Kasumi-1 (cell line): Measurements from ENCODE around the gene IL1RAPL1.

Experiments used
- DNase-seq, 2 experiments: peaks; one replicate each; lab custom pipeline; 2025; lab: John Stamatoyannopoulos, UW

IL1RAPL1 gene

DNA sequence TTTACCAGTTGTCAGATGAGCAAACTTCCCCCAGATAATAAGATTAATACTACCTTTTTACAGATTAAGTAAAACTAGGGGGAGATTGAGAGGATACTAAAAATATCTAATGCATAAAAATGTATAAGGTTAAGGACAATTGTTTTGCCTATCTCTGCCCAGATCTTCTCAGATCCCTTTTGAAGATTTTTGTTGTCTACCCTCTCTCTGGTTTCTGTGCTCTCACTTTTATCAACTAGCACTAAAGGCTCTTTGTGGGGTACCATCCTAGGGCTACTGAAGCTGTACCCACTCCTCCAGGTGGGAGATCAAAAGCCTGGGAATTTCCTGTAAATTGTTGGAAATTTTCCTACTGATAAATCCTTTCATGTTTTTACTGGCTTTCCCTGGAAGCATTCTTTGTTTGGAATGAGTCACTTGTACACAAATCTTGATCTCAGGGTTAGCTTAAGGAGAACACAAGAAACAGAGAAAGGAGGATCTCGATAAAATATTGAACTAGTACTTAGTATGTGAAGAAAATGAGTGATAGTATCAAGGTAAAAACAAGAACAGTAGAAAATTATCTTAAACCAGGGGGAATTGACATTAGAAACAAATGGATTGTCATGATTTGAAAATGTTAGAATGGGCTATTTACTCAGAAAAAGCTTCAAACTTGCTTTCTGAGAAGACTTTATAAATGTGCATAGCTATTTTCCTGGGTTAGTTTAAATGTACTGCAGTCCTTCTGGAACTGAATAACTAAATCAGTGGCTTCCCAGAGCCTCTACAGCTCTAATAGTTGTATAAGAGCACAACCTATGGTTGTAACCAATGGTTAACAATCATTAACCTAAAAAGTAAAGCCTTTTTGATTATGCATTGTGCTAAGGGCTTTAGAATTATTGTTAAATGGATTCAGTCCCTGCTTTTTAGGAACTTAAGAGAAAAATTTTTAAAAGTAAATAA is 948.2 kb downstream of the IL1RAPL1 start:
- no peak for DNase-seq

DNA sequence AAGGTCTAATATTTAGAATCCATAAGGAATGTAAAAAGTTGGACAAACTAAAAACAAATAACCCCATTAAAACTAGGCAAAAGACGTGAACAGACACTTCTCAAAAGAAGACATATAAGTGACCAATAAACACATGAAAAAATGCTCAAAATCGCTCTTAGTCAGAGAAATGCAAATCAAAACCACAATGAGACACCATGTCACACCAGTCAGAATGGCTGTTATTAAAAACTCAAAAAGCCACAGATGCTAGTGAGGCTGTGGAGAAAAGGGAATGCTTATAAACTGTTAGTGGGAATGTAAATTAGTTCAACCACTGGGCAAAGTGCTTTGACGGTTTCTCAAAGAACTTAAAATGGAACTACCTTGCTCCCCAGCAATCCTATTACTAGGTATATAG is 953.8 kb downstream of the IL1RAPL1 start:
- DNase-seq, result no peak

DNA sequence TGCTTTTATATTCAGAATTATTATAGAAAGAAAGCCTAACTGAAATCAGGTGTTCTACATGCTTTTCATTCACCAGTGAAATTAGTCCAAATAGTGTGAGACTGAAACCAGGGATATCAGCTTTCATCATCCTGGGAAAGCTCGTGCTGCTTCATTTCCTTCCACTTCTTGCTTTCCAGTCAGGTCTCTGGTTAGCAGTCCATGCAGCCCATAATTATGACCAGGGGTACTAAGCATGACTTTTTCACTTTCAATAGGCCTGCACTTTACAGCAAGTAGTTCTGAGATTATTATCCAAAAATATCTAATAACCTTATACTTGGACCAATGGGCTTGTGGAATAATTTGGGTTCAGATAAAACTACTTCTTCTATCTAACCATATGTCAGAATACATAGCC is 954.9 kb downstream of the IL1RAPL1 start:
- DNase-seq, result no peak

DNA sequence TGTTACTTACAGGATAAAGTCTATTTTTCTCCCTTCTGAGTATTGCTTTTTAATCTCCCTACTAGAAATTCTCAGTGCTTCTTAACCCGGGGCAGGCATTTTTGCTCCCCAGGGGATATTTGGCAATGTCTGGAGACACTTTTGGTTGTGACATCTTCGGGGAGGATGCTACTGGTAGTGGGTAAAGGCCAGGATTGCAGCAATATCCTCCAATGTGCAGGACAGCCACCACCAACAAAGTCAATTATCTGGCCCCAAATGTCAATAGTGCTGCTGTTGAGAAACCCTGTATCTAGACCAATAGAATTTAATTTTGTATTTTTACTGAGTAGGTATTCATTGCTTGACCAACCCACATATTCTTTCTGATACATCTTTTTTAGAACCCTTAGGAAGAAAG is 958.6 kb downstream of the IL1RAPL1 start:
- DNase-seq, result no peak

DNA sequence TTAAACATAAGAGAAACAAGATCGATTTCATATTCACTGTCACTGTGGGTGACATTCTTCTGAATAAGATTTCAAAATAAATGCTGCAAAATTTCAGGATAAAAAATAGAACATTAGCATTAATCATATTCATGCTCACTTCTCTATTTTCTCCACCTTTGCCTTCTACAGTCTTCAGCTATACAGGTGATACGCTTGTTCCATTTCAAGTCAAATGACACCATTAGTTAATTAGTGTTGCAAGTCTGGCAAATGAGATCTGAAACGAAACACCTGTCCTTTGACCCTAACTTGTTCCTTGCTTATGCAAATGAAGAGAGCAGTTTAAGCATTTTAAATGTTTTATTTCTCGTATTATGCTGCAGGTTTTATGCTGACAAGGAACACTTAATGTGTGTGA is 960.6 kb downstream of the IL1RAPL1 start:
- DNase-seq, result no peak

DNA sequence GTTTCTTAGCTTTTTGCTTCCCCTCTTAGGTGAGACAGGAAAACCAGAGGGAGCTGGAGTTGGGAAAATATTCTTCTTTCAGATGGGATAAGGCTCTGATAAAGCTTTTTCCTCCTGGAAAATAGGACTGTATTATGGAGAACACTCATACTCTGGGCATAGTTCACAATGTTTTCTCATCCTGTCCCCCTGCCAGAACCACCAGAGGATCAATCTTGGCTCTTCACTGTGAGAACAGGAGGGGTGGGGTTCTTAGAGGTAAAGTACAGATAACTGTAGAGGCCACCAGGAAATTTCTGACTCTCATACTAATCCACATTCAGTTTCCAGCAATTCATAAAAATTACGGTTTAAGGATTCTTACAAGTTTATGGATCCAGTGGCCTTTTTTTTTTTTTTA is 966.3 kb downstream of the IL1RAPL1 start:
- no peak for DNase-seq

DNA sequence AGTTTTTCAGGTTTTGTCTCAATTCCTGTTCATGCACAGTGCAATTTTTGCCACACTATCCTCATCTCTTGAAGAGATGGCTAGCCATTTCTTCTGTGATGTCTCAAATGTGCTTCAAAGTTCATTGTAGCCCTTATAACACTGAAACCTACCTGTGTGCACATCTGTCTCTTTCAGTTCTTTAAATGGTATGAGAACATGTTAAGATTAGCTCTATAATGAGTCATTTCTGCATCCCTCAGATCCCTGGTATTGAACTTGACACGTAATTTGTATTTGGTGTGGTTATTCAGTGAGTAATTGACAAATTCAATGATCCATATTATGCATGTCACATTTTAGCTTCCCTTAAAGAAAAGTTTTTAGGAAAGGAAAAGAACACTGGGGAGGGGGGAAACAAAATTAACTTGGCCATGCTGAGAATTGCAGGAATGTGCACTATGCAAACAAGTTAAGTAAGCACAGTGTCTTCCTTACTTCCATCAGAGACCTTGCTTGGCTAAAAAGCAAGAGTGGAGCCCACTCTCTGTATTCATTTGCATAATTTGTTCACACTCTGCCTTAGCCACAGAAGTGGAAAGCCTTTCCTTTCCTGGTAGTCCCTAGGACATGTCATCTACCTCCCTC is 968.3 kb downstream of the IL1RAPL1 start:
- DNase-seq, result no peak

DNA sequence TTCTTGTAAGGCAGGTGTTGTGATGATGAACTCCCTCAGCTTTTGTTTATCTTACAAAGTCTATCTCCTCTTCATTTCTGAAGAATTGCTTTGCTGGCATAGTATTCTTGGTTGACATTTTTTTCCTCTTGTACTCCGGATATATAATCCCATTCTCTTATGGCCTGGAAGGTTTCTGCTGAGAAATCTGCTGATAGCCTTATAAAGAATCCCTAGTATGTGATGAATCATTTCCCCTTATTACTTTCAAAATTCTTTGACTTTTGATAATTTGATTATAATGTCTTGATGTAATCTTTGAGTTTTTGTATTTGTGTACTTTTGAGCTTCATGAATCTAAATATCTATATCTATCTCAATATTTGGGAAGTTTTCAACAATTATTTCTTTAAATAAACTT is 972.8 kb downstream of the IL1RAPL1 start:
- DNase-seq, result no peak

DNA sequence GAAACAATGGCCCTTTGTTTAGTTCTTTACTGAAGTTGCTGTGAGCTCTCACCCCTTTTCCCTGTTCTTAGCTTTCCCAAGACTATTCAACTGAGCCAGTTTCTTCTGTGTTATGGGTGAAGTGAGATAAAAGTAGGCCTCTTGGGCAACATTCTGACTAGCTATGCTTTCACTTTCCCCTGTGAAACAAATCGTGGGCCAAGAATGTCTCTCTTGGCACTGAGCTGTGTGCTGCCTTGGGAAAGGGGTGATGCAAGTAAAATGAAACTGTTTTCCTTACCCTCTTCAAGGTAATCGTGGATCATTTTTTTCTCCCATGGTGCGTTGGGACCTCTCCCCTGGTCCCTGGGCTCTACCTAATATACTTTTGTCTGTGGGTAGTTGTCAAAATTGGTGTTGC is 974.2 kb downstream of the IL1RAPL1 start:
- no peak for DNase-seq

DNA sequence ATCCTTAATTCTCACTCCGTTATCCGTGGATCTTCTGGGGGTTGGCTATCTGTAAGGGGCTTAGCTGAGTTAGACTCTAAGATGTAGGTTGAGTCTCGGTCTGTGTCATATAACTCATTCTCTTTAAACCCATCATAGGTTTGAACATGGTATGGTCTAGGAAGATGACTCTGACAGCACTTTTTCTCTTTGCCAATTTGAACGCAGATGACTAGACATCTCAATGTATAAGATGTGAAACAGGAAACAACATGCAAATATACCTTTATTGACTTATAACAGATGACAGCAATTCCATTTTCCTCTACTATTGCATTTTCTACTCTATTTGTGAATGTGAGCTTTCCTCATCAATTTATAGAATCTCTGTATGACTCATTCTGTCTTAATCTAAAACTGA is 993.3 kb downstream of the IL1RAPL1 start:
- DNase-seq, result no peak

DNA sequence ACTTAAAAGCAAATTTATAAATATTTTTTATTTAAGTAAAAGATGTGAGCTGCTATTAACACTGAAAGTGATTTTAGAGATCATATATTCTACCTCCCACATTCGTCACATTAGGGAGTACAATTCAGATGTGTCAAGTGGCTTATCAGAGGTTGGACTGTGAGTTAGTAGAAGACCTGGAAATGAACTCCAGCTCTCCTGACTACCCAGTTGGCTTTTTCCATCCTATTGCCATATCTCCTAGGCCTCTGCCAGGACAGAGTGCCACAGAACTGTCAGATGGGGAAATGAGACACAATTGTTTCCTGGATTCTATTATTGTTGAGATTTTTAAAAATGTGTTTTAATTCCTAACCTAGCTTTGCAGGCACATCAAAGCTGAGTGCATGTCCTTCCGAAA is 994.0 kb downstream of the IL1RAPL1 start:
- DNase-seq, result no peak

DNA sequence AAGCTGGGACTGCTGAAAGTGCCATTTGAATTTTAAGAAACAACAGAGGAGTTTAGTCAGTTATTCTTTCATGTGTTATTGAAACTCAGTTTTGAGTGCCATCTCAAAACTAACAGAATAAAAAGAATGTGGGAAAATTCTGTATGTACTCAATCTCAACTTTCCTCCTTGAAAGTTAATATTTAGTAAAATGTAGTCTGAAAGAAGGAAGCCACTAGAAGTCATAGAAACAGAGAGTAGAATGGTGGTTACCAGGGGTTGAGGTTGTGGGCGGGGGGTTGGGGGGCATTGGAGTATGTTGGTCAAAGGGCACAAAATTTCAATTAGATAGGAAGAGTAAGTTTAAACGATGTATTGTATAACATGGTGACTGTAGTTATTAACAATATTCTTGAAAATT is 999.9 kb downstream of the IL1RAPL1 start:
- no peak for DNase-seq

DNA sequence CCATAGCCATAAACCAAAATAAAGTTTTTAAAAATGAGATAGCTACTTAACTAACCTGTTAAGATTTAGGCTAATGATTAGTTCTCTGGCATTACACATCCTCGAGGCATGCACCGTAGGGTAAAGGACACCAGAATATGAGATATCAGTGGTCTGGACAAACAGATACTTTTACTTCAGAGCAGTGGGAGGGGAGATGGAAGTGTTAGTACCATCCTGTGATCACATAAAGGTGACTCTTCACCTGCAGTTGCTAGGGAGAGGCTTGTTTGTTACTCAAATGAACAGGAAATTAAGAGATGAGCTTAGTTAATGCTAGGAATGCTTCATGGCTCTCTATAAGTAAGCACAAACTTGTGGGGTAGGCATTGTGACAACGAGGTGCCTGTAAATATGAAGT is 1003.7 kb downstream of the IL1RAPL1 start:
- no peak for DNase-seq

DNA sequence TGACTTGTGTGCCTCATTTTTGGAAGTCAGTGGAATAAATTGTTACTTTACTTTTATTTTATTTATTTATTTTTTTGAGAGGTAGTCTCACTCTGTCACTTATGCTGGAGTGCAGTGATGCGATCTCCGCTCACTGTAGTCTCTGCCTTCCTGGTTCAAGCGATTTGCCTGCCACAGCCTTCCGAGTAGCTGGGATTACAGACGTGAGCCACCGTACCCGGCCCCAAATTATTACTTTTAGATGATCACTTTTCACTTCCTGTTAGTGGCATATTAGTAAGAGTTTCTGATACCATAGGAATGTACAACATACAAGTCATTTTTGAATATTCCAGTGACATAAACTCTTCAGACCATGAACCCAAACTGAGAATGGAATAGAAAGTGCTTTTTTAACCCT is 1017.1 kb downstream of the IL1RAPL1 start:
- no peak for DNase-seq

DNA sequence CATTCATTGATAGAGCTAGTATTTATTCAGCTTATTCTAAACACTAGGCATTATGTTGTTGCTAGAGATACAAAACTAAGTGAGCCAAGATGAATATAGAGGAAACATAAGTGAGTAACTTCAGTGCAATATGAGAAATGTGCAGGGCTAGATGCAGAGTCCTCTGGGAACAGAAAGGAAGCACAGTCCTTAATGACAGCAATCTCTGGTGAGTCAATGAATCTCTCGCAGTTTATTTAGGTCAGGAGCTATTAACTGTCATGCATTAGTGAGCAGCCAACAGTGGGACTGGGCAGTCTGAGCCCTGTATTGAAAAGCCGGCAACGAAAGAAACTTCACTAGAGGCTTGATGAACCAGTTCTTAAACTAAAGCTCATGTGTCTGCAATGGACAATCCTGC is 1030.0 kb downstream of the IL1RAPL1 start:
- DNase-seq, result no peak

DNA sequence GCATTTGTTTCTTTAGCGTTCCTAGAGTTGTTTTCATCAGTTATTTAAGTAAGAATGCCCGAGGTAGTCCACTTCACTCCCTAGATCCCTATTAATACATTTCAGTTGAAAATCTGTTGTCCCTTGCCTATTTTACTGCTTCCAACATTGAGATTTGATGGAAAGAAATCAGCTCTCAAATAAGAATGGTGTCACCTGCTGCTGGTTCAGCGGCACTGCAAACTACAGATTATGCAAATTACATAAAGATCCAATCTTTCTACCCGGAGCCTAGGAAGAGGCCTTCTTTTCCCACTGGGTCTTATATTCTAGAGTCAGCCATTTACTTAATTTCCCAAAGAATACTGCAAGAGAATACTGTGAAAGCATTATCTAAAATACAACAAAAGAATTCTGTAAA is 1030.5 kb downstream of the IL1RAPL1 start:
- DNase-seq, result no peak

DNA sequence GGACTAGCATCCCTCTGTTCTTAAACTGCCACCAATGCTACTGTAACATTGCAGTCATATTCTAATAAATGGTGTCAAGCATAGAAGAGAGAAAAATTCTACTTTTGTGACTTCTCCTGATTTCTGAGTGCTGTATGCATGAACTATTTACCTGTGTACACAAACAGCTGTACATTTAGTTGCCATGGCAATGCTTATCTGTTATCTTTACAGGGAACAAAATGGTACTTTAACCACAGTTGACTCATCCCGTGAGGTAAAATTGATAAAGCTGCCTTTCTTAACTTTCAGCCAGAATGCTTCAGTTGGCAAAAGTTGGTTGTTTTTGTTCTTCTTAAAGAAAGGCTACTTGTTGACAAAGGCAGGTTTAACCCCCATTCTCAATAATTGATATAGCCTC is 1040.6 kb downstream of the IL1RAPL1 start:
- DNase-seq, result no peak

DNA sequence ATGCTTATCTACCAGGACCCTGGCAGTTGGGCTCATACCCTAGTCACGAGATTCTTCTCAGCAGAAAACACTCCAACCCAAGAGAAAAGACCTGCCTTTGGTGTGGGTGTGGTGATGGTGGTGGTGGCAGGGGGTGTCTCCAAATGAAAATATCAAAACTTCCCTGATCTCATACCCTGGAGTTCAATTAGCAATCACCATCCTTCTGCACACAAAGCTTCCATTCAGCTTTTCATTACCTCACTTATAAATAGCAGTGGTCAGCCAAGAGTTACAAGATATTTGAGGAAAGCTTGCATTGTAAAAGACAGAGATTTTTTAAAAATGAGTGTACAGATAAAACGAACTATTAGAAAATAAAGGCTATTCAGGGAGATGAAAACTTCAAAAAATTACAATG is 1047.3 kb downstream of the IL1RAPL1 start:
- DNase-seq, result no peak

DNA sequence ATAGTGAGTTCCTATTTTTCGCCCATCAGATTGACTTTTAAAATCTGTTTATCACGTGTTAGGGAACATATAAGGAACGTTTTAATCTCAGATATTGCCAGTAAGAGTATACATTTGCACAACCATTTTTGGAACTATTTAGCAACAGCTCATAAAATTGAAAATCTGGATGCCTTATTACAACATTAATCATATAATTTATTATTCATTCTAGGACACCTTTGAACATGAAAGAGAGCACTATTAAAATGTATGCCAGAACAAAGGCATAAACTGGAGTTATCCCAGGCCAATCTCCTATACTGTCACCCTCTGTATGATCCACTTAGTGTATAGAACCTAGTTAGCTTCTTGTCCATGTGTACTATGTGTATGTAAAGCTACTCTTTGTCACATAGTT is 1049.1 kb downstream of the IL1RAPL1 start:
- DNase-seq, result no peak

DNA sequence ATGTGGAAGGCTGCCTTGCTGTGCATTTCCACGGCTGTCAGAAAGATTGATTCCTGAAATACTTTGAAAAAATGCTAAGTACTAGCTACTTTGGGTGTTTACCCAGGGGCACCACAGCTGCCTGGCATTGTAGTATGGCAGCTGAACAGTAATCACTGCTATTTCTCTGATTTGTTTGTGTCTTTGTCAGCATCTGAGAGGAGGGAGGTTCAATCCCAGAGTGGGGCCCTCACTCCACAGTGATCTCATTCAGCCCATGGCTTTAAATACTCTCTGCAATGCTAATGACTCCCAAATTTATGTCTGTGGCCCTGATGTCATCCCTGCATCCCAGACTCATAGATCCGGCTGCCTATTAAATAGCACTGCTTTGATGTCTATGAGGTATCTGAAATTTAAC is 1052.9 kb downstream of the IL1RAPL1 start:
- DNase-seq, result no peak

DNA sequence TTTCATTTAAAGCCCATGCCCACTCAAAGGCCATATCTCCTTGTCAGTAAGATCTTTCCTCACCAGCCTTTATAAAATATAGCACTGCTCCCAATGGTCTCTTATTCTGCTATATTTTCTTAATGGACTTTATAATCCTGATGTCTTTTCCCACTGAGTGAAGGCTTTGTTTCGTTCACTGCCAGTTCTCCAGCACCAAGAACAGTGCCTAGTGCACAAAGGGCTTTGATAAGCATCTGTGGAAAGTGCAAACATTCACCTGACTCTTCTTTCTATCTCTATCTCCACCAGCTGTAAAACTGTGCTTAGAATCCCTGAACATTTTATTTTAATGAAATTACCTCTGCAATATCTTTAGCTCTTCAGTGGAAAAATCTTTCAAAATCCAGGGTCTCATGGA is 1054.2 kb downstream of the IL1RAPL1 start:
- DNase-seq, result no peak

DNA sequence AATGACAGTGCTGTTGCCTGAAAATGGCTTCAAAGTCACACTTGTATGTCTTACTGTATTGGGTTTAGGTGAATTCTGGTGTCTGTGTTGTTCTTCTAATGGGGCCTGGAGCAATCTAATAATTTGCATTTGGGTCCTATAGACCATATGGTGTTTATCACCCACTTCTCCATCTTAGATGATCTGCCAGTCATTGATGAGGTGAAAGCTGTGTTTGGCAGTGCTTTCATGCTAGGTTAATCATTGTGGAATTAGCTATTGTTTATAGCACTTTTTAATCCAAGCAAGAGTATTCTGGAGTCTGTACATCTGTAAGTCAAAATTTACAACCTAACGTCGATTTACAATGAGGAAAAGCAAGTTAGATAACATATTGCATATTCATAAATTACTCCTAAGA is 1055.9 kb downstream of the IL1RAPL1 start:
- DNase-seq, result no peak

DNA sequence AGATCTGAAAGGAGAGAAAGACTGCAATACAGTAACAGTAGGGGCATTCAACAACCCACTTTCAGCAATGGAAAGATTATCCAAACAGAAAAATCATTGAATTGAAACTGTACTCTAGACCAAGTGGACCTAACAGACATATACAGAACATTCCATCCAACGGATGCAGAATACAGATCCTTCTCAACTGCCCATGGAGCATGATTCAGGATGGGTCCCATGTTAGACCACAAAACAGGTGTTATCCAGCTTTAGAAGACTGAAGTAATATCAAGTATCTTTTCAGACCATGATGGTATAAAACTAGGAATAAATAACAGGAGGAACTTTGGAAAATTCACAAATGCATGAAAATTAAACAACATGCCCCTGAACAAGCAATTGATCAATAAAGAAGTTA is 1060.9 kb downstream of the IL1RAPL1 start:
- DNase-seq, result no peak

DNA sequence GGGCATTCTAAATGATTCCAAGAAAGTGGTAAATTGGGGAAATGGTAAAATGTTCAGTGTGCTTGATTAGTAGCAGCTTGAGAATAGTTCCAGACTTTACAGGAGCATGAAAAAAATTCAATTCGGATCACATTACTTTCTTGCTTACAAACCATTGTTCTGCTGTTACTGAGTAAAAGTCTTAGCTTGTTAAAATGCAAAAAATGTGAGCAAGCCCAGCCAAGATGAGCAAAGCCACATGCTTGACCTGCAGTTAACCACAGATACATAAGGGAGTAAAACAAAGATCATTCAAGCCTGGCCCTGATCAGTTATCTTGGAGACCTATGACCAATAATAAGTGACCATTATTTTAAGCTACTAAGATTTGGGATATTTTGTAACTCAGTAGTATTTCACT is 1065.2 kb downstream of the IL1RAPL1 start:
- DNase-seq, result no peak
